Endothelial cell (in vitro differentiated cells): ENCODE data around the gene WDR4. TPM values are rescaled to one million over a fixed set of nuclear protein-coding genes. Genes with fewer than 3 reads are reported as not detected.

Experiments used
- DNase-seq: peaks from one replicate; pipeline ENCODE4 v3.0.0; 2021; ENCODE audit warnings: low spot score
- H3K27ac Mint-ChIP-seq: one replicate; pipeline ENCODE4 v1.8.0; 2021; ENCODE audit warnings: mixed read lengths, inconsistent platforms; ENCODE audit not compliant: unreplicated experiment
- H3K27me3 Mint-ChIP-seq: one replicate; pipeline ENCODE4 v1.8.0; 2021; ENCODE audit warnings: mild to moderate bottlenecking, moderate library complexity, mixed read lengths, inconsistent platforms; ENCODE audit not compliant: unreplicated experiment
- H3K36me3 Mint-ChIP-seq: one replicate; pipeline ENCODE4 v1.8.0; 2021; ENCODE audit warnings: mild to moderate bottlenecking, low read depth, mixed read lengths, inconsistent platforms; ENCODE audit not compliant: unreplicated experiment
- H3K4me1 Mint-ChIP-seq: one replicate; pipeline ENCODE4 v1.8.0; 2021; ENCODE audit warnings: mild to moderate bottlenecking, mixed read lengths, inconsistent platforms; ENCODE audit not compliant: unreplicated experiment
- H3K4me3 Mint-ChIP-seq: one replicate; pipeline ENCODE4 v1.8.0; 2021; ENCODE audit warnings: mild to moderate bottlenecking, mixed read lengths, inconsistent platforms; ENCODE audit not compliant: unreplicated experiment
- H3K9me3 Mint-ChIP-seq: one replicate; pipeline ENCODE4 v1.8.0; 2021; ENCODE audit warnings: mixed read lengths, inconsistent platforms; ENCODE audit not compliant: unreplicated experiment
- CTCF ChIP-seq: fragments of 200-600 bp; sonication (generic); IDR thresholded peaks from one replicate; pipeline ENCODE4 v1.5.0; 2021; ENCODE audit warnings: antibody characterized with exemption; ENCODE audit not compliant: unreplicated experiment
- total RNA-seq: library from RNA; stranded (reverse); fragmentation: NEBNext Ultra II Directional; extraction: Animal tissue kit (Norgen Biotek cat#: 25700); gene quantifications from one replicate; pipeline ENCODE4 v1.2.1, GENCODE V29; 2021; ENCODE audit not compliant: unreplicated experiment

WDR4 gene
- total RNA-seq, 1 donor from 2014 or later = 14.3 TPM

- Mint-ChIP-seq H3K9me3 (peaks cover 5% of the 10 kb centered on the region), H3K27ac (no peak overlapping the region), H3K36me3 (peaks cover 7% of the 10 kb centered on the region), H3K4me3 (no peak overlapping the region), H3K4me1 (peaks cover 11% of the 10 kb centered on the region), H3K27me3 (peaks cover 11% of the 10 kb centered on the region)
- no peak for DNase-seq
- TF ChIP-seq CTCF = no peak
Measured at GRCh38 chr21:42829417-42829816, 49.9 kb downstream of the WDR4 start.

- Mint-ChIP-seq H3K36me3 (peaks cover 7% of the 10 kb centered on the region), H3K27me3 (peaks cover 3% of the 10 kb centered on the region), H3K4me1 (peaks cover 2% of the 10 kb centered on the region), H3K9me3 (peaks cover 5% of the 10 kb centered on the region), H3K4me3 (no peak overlapping the region), H3K27ac (no peak overlapping the region)
- TF ChIP-seq CTCF = no peak
- DNase-seq = no peak
Measured at GRCh38 chr21:42827588-42827987, 51.8 kb downstream of the WDR4 start.

- Mint-ChIP-seq H3K27ac (no peak overlapping the region), H3K4me3 (no peak overlapping the region), H3K9me3 (peaks cover 5% of the 10 kb centered on the region), H3K36me3 (peaks cover 9% of the 10 kb centered on the region), H3K4me1 (no peaks in the 10 kb centered on the region), H3K27me3 (peaks cover 4% of the 10 kb centered on the region)
- TF ChIP-seq CTCF = no peak
- DNase-seq = no peak
Measured at GRCh38 chr21:42820616-42821465, 58.5 kb downstream of the WDR4 start.

- no peak for TF ChIP-seq CTCF
- Mint-ChIP-seq H3K4me1 (no peaks in the 10 kb centered on the region), H3K9me3 (no peaks in the 10 kb centered on the region), H3K27me3 (peaks cover 4% of the 10 kb centered on the region), H3K36me3 (peaks cover 4% of the 10 kb centered on the region), H3K4me3 (no peak overlapping the region), H3K27ac (no peak overlapping the region)
- DNase-seq = no peak
Measured at GRCh38 chr21:42819861-42820615, 59.3 kb downstream of the WDR4 start.

GRCh38 chr21:42818328-42818749, 61.0 kb downstream of the WDR4 start:
- Mint-ChIP-seq H3K27me3 (peaks cover 4% of the 10 kb centered on the region), H3K4me1 (peaks cover under 1% of the 10 kb centered on the region), H3K27ac (no peak overlapping the region), H3K36me3 (peaks cover 4% of the 10 kb centered on the region), H3K9me3 (no peaks in the 10 kb centered on the region), H3K4me3 (no peak overlapping the region)
- DNase-seq = peak; percentile 61
- peak; percentile 71 for TF ChIP-seq CTCF
